ENCODE measurements around the gene GRIN2A. TPM values are rescaled to one million over a fixed set of nuclear protein-coding genes. Genes with fewer than 3 reads are reported as not detected.

The GRIN2A gene
- total and polyA plus RNA-seq, 2 of the 8 experiments (the other 6 are each of a cell fraction or from before 2014, with no cell fraction given), result 0.18 to 1.8 TPM

DNA sequence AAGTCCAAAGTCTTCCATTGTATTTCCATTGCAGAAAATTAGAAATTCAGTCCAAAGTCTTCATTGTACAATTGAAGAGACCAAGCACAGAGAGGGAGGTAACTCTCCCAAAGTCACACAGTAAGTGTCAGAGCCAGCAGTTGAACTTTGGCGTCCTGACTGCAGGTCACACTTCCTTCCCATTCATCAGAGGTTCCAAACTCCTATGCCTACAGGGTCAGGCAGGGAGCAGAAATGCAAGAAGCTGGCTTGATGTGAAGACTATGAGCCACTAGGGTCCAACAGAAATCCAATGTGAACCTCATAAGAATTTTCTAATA lies 44.7 kb upstream of the GRIN2A start (continued):
- TF ChIP-seq SRF (IDR thresholded peaks at IDR 0.05; ENCODE audit: low read depth, low read length), result no peak
- TF ChIP-seq SP2 (IDR thresholded peaks at IDR 0.05; ENCODE audit: low read length), result no peak
- TF ChIP-seq GTF2F1 (IDR thresholded peaks at IDR 0.05; ENCODE audit: borderline replicate concordance, low read depth, low read length), result no peak
